Mesendoderm (in vitro differentiated cells): ENCODE measurements around the gene VWF.

Experiments
- DNase-seq: peaks from one replicate; pipeline ENCODE4 v3.0.0; 2013
- H2AK5ac ChIP-seq: 2 replicates; pipeline ENCODE4 v1.6.1; 2013; ENCODE audit warnings: low read length, inconsistent platforms
- H2BK120ac ChIP-seq: 2 replicates; pipeline ENCODE4 v1.6.1; 2013; ENCODE audit warnings: low read depth, mild to moderate bottlenecking, low read length, moderate library complexity, mixed read lengths
- H2BK15ac ChIP-seq: replicated peaks from 2 replicates; pipeline ENCODE4 v1.6.1; 2013; ENCODE audit warnings: low read depth, mild to moderate bottlenecking, moderate library complexity
- H2BK5ac ChIP-seq: 2 replicates; pipeline ENCODE4 v1.6.1; 2013; ENCODE audit warnings: low read length, inconsistent platforms
- H3K18ac ChIP-seq: 2 replicates; pipeline ENCODE4 v1.6.1; 2013; ENCODE audit warnings: mild to moderate bottlenecking, low read length, mixed read lengths
- H3K23ac ChIP-seq: one replicate; pipeline ENCODE4 v1.6.1; 2013; ENCODE audit warnings: low read length
- H3K27ac ChIP-seq: 2 replicates; pipeline ENCODE4 v1.5.1; 2013; ENCODE audit warnings: low read depth, mild to moderate bottlenecking, inconsistent platforms, low read length, moderate library complexity
- H3K27me3 ChIP-seq: 2 replicates; pipeline ENCODE4 v1.6.1; 2013; ENCODE audit warnings: low read length, control low read depth, mild to moderate bottlenecking, inconsistent platforms; ENCODE audit not compliant: insufficient read depth, poor library complexity
- H3K36me3 ChIP-seq: 2 replicates; pipeline ENCODE4 v1.6.1; 2013; ENCODE audit warnings: low read length, inconsistent platforms; ENCODE audit not compliant: control insufficient read depth, insufficient read depth
- H3K4ac ChIP-seq: one replicate; pipeline ENCODE4 v1.6.1; 2013; ENCODE audit warnings: low read depth, mild to moderate bottlenecking, low read length, moderate library complexity
- H3K4me1 ChIP-seq: 2 replicates; pipeline ENCODE4 v1.6.1; 2013; ENCODE audit warnings: low read depth, low read length, inconsistent platforms; ENCODE audit not compliant: control insufficient read depth
- H3K4me2 ChIP-seq: 2 replicates; pipeline ENCODE4 v1.6.1; 2013; ENCODE audit warnings: low read length
- H3K4me3 ChIP-seq: 2 replicates; pipeline ENCODE4 v1.5.1; 2013; ENCODE audit warnings: mild to moderate bottlenecking, low read length
- H3K56ac ChIP-seq: one replicate; pipeline ENCODE4 v1.6.1; 2013; ENCODE audit warnings: low read length
- H3K79me1 ChIP-seq: 2 replicates; pipeline ENCODE4 v1.6.1; 2013; ENCODE audit warnings: low read length, inconsistent platforms
- H3K79me2 ChIP-seq: 2 replicates; pipeline ENCODE4 v1.6.1; 2013; ENCODE audit warnings: mild to moderate bottlenecking, low read length; ENCODE audit not compliant: control insufficient read depth, insufficient read depth
- H3K9ac ChIP-seq: 2 replicates; pipeline ENCODE4 v1.6.1; 2013; ENCODE audit warnings: low read length, inconsistent platforms
- H4K5ac ChIP-seq: one replicate; pipeline ENCODE4 v1.6.1; 2013; ENCODE audit warnings: low read length
- H4K8ac ChIP-seq: one replicate; pipeline ENCODE4 v1.6.1; 2013; ENCODE audit warnings: low read depth, mild to moderate bottlenecking, control low read depth, low read length, moderate library complexity
- WGBS: extraction: QIAGEN DNeasy Blood & Tissue Kit; methylation state at CpG from one replicate; pipeline ENCODE4 v1.1.7; 2013; ENCODE audit warnings: low lambda C conversion rate, missing lambda C conversion rate; ENCODE audit not compliant: insufficient coverage; ENCODE audit errors: extremely low coverage; 5-methylcytosine and 5-hydroxymethylcytosine counted together

Gene VWF

GRCh38 chr12:5921966-5922899 is 202.2 kb downstream of the VWF start:
- Histone ChIP-seq H2AK5ac (no peak overlapping the region), H3K9ac (no peak overlapping the region), H3K4me2 (no peak overlapping the region), H3K79me1 (no peaks in the 10 kb centered on the region), H2BK15ac (no peak overlapping the region), H3K56ac (no peak overlapping the region), H3K23ac (no peak overlapping the region), H3K4me3 (no peak overlapping the region), H3K27ac (no peak overlapping the region), H3K18ac (no peak overlapping the region), H2BK5ac (no peak overlapping the region), H3K36me3 (no peaks in the 10 kb centered on the region), H4K8ac (no peak overlapping the region), H3K27me3 (no peaks in the 10 kb centered on the region), H3K79me2 (no peaks in the 10 kb centered on the region), H2BK120ac (no peak overlapping the region), H4K5ac (no peak overlapping the region), H3K4ac (no peak overlapping the region), H3K4me1 (no peaks in the 10 kb centered on the region)
- WGBS = no CpG with 5 or more reads among the region's 15 CpGs
- DNase-seq = no peak

GRCh38 chr12:5921027-5921909 is 203.2 kb downstream of the VWF start:
- no peak overlapping the region for H3K4me2 ChIP-seq
- no peak overlapping the region for H2BK15ac ChIP-seq
- no peaks in the 10 kb centered on the region for H3K4me1 ChIP-seq
- no peak overlapping the region for H2AK5ac ChIP-seq
- no peak overlapping the region for H3K56ac ChIP-seq
- no peaks in the 10 kb centered on the region for H3K79me1 ChIP-seq
- no peak overlapping the region for H2BK5ac ChIP-seq
- no peak overlapping the region for H4K5ac ChIP-seq
- no peak overlapping the region for H2BK120ac ChIP-seq
- no peaks in the 10 kb centered on the region for H3K27me3 ChIP-seq
- no peak overlapping the region for H3K27ac ChIP-seq
- no peak overlapping the region for H3K4me3 ChIP-seq
- no peak overlapping the region for H3K18ac ChIP-seq
- no peak overlapping the region for H4K8ac ChIP-seq
- peak overlapping the region; percentile 94 for H3K23ac ChIP-seq
- no peak for DNase-seq
- no peak overlapping the region for H3K9ac ChIP-seq
- no peak overlapping the region for H3K4ac ChIP-seq
- no peaks in the 10 kb centered on the region for H3K36me3 ChIP-seq
- no peaks in the 10 kb centered on the region for H3K79me2 ChIP-seq
- no CpG with 5 or more reads among the region's 25 CpGs for WGBS

- Histone ChIP-seq H4K8ac (no peak overlapping the region), H3K4me3 (no peak overlapping the region), H3K79me2 (no peaks in the 10 kb centered on the region), H3K18ac (no peak overlapping the region), H3K9ac (no peak overlapping the region), H3K4me1 (peaks cover 3% of the 10 kb centered on the region), H3K4me2 (no peak overlapping the region), H3K27ac (no peak overlapping the region), H3K23ac (no peak overlapping the region), H2BK120ac (no peak overlapping the region), H2BK5ac (no peak overlapping the region), H3K56ac (no peak overlapping the region), H4K5ac (no peak overlapping the region), H2AK5ac (no peak overlapping the region), H3K4ac (no peak overlapping the region), H2BK15ac (no peak overlapping the region), H3K27me3 (no peaks in the 10 kb centered on the region), H3K36me3 (no peaks in the 10 kb centered on the region), H3K79me1 (no peaks in the 10 kb centered on the region)
- DNase-seq = no peak
- WGBS = no CpG with 5 or more reads among the region's 9 CpGs
These were observed 207.6 kb downstream of the VWF start for GRCh38 chr12:5916785-5917290.

GRCh38 chr12:5915511-5915910 is 209.0 kb downstream of the VWF start:
- Histone ChIP-seq H4K5ac (no peak overlapping the region), H4K8ac (no peak overlapping the region), H3K27me3 (no peaks in the 10 kb centered on the region), H3K4ac (no peak overlapping the region), H3K27ac (no peak overlapping the region), H2AK5ac (no peak overlapping the region), H3K23ac (no peak overlapping the region), H3K4me1 (peaks cover 3% of the 10 kb centered on the region), H2BK5ac (no peak overlapping the region), H3K18ac (no peak overlapping the region), H3K9ac (no peak overlapping the region), H3K36me3 (no peaks in the 10 kb centered on the region), H3K79me1 (no peaks in the 10 kb centered on the region), H3K4me3 (no peak overlapping the region), H3K4me2 (no peak overlapping the region), H3K56ac (no peak overlapping the region), H2BK120ac (no peak overlapping the region), H3K79me2 (no peaks in the 10 kb centered on the region), H2BK15ac (no peak overlapping the region)
- DNase-seq = no peak
- no CpG with 5 or more reads among the region's 4 CpGs for WGBS

GRCh38 chr12:5914387-5915149 is 209.9 kb downstream of the VWF start:
- no peak overlapping the region for H3K18ac ChIP-seq
- no peaks in the 10 kb centered on the region for H3K79me1 ChIP-seq
- H2BK120ac ChIP-seq = no peak overlapping the region
- no peak overlapping the region for H2BK15ac ChIP-seq
- no peaks in the 10 kb centered on the region for H3K36me3 ChIP-seq
- H3K27me3 ChIP-seq = no peaks in the 10 kb centered on the region
- H3K27ac ChIP-seq = no peak overlapping the region
- H4K5ac ChIP-seq = no peak overlapping the region
- no peak overlapping the region for H3K56ac ChIP-seq
- WGBS = no CpG with 5 or more reads among the region's 11 CpGs
- no peak overlapping the region for H3K4me2 ChIP-seq
- H3K4ac ChIP-seq = no peak overlapping the region
- H3K23ac ChIP-seq = no peak overlapping the region
- H3K9ac ChIP-seq = no peak overlapping the region
- no peaks in the 10 kb centered on the region for H3K79me2 ChIP-seq
- H4K8ac ChIP-seq = no peak overlapping the region
- peaks cover 3% of the 10 kb centered on the region for H3K4me1 ChIP-seq
- H3K4me3 ChIP-seq = no peak overlapping the region
- DNase-seq = peak; percentile 39
- H2AK5ac ChIP-seq = no peak overlapping the region
- H2BK5ac ChIP-seq = no peak overlapping the region
